Fibroblast of lung (primary cell): Measurements from ENCODE around the gene SSBP3. TPM values are rescaled to one million over a fixed set of nuclear protein-coding genes. Genes with fewer than 3 reads are reported as not detected.

Source experiments
- DNase-seq, 2 donors: peaks; one replicate each; pipeline versions ENCODE4 v3.0.0 to v3.0.0-alpha.2; 2010; ENCODE audit warnings: low read depth in 2 of 2
- H2AFZ ChIP-seq: 2 replicates; pipeline ENCODE4 v1.5.1; 2012; ENCODE audit warnings: low read length, control low read depth, inconsistent platforms
- H3K27ac ChIP-seq: 2 replicates; pipeline ENCODE4 v1.5.1; 2011; ENCODE audit warnings: low read length, control low read depth; ENCODE audit not compliant: insufficient read depth
- H3K27me3 ChIP-seq: 2 replicates; pipeline ENCODE4 v1.5.1; 2011; ENCODE audit warnings: mild to moderate bottlenecking, low read length; ENCODE audit not compliant: control insufficient read depth, insufficient read depth
- H3K36me3 ChIP-seq: 2 replicates; pipeline ENCODE4 v1.5.1; 2011; ENCODE audit warnings: low read length; ENCODE audit not compliant: control insufficient read depth, insufficient read depth
- H3K4me1 ChIP-seq: 2 replicates; pipeline ENCODE4 v1.5.1; 2011; ENCODE audit warnings: low read length; ENCODE audit not compliant: control insufficient read depth, insufficient read depth; ENCODE audit errors: extremely low read depth
- H3K4me2 ChIP-seq: 2 replicates; pipeline ENCODE4 v1.5.1; 2011; ENCODE audit warnings: low read length, control low read depth; ENCODE audit not compliant: insufficient read depth; ENCODE audit errors: extremely low read depth
- H3K4me3 ChIP-seq, 4 experiments: fragments of 200-600 bp in 1 of 4; sonication (generic) in 1 of 4; replicated peaks in 1 of 4; 2 replicates each; pipeline ENCODE4 v1.5.1; 2011 to 2016; ENCODE audit warnings: low read length in 4 of 4, low read depth in 3 of 4, mild to moderate bottlenecking in 3 of 4, control low read depth in 2 of 4, inconsistent platforms in 1 of 4, mixed read lengths in 1 of 4; ENCODE audit not compliant: insufficient read depth in 1 of 4; ENCODE audit errors: control extremely low read depth in 1 of 4
- H3K79me2 ChIP-seq: 2 replicates; pipeline ENCODE4 v1.5.1; 2012; ENCODE audit warnings: mild to moderate bottlenecking, low read length, inconsistent platforms; ENCODE audit not compliant: control insufficient read depth, insufficient read depth
- H3K9ac ChIP-seq: 2 replicates; pipeline ENCODE4 v1.5.1; 2011; ENCODE audit warnings: mild to moderate bottlenecking, low read length, control low read depth; ENCODE audit not compliant: insufficient read depth
- H3K9me3 ChIP-seq: 2 replicates; pipeline ENCODE4 v1.5.1; 2012; ENCODE audit warnings: low read depth, low read length; ENCODE audit not compliant: control insufficient read depth, insufficient read depth
- H4K20me1 ChIP-seq: 2 replicates; pipeline ENCODE4 v1.5.1; 2011; ENCODE audit warnings: low read length; ENCODE audit not compliant: control insufficient read depth, insufficient read depth; ENCODE audit errors: extremely low read depth
- EZH2 ChIP-seq: IDR thresholded peaks from 2 replicates; pipeline ENCODE4 v1.5.1; 2012; ENCODE audit warnings: low read length, control low read depth, mild to moderate bottlenecking; ENCODE audit errors: missing control alignments
- polyA plus RNA-seq, 2 donors: library from polyadenylated mRNA; depleted of rRNA in 1 of 2; stranded (reverse) in 1 of 2; unstranded in 1 of 2; fragments of >200 nt; gene quantifications; 2 replicates each; pipeline ENCODE4 v1.2.1, GENCODE V29; 2011 to 2012; ENCODE audit warnings: missing spikeins in 1 of 2
- total RNA-seq: library from RNA; depleted of rRNA; stranded (reverse); fragments of >200 nt; gene quantifications from 2 replicates; pipeline ENCODE4 v1.2.1, GENCODE V29; 2014
- TF ChIP-seq, protein P1 (sequence below), 2 donors: IDR thresholded peaks in 1 of 2; conservative IDR thresholded peaks in 1 of 2; 1 replicate in 1 of 2; 2 replicates in 1 of 2; pipeline ENCODE4 v1.5.1; 2011 to 2012; ENCODE audit warnings: low read length in 2 of 2, control low read depth in 1 of 2, inconsistent platforms in 1 of 2, low read depth in 1 of 2, mild to moderate bottlenecking in 1 of 2

The SSBP3 gene
- total and polyA plus RNA-seq, 2 donors (not counting 1 experiment from before 2014, with no cell fraction given), result 9.4 to 26.4 TPM

- TF ChIP-seq, protein P1, sequence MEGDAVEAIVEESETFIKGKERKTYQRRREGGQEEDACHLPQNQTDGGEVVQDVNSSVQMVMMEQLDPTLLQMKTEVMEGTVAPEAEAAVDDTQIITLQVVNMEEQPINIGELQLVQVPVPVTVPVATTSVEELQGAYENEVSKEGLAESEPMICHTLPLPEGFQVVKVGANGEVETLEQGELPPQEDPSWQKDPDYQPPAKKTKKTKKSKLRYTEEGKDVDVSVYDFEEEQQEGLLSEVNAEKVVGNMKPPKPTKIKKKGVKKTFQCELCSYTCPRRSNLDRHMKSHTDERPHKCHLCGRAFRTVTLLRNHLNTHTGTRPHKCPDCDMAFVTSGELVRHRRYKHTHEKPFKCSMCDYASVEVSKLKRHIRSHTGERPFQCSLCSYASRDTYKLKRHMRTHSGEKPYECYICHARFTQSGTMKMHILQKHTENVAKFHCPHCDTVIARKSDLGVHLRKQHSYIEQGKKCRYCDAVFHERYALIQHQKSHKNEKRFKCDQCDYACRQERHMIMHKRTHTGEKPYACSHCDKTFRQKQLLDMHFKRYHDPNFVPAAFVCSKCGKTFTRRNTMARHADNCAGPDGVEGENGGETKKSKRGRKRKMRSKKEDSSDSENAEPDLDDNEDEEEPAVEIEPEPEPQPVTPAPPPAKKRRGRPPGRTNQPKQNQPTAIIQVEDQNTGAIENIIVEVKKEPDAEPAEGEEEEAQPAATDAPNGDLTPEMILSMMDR (conservative IDR thresholded peaks at IDR 0.05 in 1 of 2, IDR thresholded peaks at IDR 0.05 in 1 of 2; ENCODE audit: low read depth in 1 of 2, low read length in 2 of 2), result no peak
- no peak for TF ChIP-seq EZH2
- Histone ChIP-seq H3K27ac (no peak overlapping the region), H3K36me3 (no peaks in the 10 kb centered on the region), H3K9ac (no peak overlapping the region), H2AFZ (no peak overlapping the region), H3K4me1 (no peaks in the 10 kb centered on the region), H3K4me2 (no peak overlapping the region), H3K4me3 (no peak overlapping the region), H3K27me3 (no peaks in the 10 kb centered on the region), H3K9me3 (no peaks in the 10 kb centered on the region), H4K20me1 (no peaks in the 10 kb centered on the region), H3K79me2 (peaks cover 2% of the 10 kb centered on the region)
- DNase-seq, result no peak
Observed at GRCh38 chr1:54359393-54360162, 46.6 kb downstream of the SSBP3 start.

DNA sequence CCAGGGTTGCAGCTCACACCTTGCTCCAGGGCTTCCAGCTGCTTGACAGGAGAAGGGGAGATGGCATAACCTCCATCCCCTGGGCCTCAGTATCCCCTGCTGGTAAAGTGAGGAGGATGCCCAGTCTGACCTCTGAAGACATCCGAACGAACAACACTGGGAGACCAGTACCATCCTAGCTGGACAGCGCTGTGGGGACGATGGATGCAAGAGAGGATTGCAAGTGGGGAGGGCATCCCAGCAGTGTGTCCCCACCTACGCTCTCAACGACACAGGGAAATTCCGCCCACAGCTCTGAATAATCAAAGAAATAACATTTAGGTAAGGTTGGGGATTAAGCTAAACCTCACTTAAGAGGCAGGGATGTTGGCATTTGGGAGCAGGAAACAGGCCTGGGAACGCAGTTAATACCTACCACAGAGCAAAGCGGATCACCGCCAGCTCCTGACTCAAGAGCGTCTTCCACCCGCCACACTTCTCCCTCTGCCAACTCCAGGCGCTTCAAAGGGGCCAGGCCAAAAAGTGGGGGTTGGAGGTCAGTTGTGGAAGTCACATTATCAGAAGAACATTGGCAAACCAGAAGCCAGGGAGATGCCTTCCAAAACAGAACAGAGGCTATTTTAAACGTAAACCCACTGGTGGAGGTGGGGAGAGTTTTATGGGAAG, 47.6 kb downstream of the SSBP3 start:
- Histone ChIP-seq H3K27ac (no peak overlapping the region), H3K9me3 (no peaks in the 10 kb centered on the region), H3K4me1 (no peaks in the 10 kb centered on the region), H2AFZ (no peak overlapping the region), H3K4me3 (no peak overlapping the region), H3K27me3 (no peaks in the 10 kb centered on the region), H4K20me1 (no peaks in the 10 kb centered on the region), H3K36me3 (no peaks in the 10 kb centered on the region), H3K4me2 (no peak overlapping the region), H3K79me2 (peaks cover 2% of the 10 kb centered on the region), H3K9ac (no peak overlapping the region)
- TF ChIP-seq, protein P1 (conservative IDR thresholded peaks at IDR 0.05 in 1 of 2, IDR thresholded peaks at IDR 0.05 in 1 of 2; ENCODE audit: low read depth in 1 of 2, low read length in 2 of 2), result no peak
- no peak for TF ChIP-seq EZH2
- no peak for DNase-seq

DNA sequence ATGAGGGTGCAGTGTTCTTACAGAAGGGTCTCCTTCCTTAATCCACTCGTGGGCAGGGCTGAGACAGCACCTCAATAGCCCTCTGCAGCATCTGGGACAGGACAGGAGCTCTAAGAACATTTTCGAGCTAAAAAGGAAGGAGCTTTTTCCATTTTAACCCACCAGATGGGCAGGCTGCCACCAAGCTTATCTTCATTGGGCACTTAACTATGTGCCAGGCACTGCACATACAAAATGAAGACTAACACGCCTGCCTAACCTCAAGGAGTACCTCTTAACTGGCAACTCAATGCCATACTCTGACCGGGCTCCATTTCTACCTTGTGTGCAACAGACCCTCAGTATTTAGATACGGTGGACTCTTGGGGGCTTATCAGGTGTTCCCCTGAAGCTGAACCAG, 48.2 kb downstream of the SSBP3 start:
- DNase-seq, result no peak
- TF ChIP-seq EZH2, result no peak
- TF ChIP-seq, protein P1 (conservative IDR thresholded peaks at IDR 0.05 in 1 of 2, IDR thresholded peaks at IDR 0.05 in 1 of 2; ENCODE audit: low read depth in 1 of 2, low read length in 2 of 2), result no peak
- Histone ChIP-seq H3K36me3 (no peaks in the 10 kb centered on the region), H3K9ac (no peak overlapping the region), H4K20me1 (no peaks in the 10 kb centered on the region), H2AFZ (no peak overlapping the region), H3K4me1 (no peaks in the 10 kb centered on the region), H3K79me2 (peaks cover 2% of the 10 kb centered on the region), H3K4me3 (no peak overlapping the region), H3K27me3 (no peaks in the 10 kb centered on the region), H3K4me2 (no peak overlapping the region), H3K9me3 (no peaks in the 10 kb centered on the region), H3K27ac (no peak overlapping the region)
